DMS153 treated with DMSO at 0.1 percent for 48 hours (cell line): Measurements from ENCODE around the gene HTT.
"Not testable (repeated sequence)": the region's sequence is repeated elsewhere in the genome, so short reads cannot be mapped to it uniquely, and the experiment has no call there.

Experiments
- DNase-seq: peaks from one replicate; lab custom pipeline; 2025; ENCODE audit not compliant: unreplicated experiment; lab: John Stamatoyannopoulos, UW

Gene HTT

GRCh38 chr4:3161044-3161443 lies 86.6 kb downstream of the HTT start:
- not testable (repeated sequence) for DNase-seq

DNA sequence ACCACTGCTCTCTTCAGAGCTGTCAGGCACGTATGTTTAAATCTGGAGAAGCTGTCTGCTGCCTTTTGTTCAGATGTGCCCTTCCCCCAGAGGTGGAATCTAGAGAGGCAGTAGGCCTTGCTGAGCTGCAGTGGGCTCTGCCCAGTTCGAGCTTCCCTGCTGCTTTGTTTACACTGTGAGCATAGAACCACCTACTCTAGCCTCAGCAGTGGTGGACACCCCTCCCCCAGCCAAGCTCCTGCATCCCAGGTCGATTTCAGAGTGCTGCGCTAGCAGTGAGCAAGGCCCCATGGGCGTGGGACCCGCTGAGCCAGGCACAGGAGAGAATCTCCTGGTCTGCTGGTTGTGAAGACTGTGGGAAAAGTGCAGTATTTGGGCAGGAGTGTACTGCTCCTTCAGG lies 92.0 kb downstream of the HTT start:
- not testable (repeated sequence) for DNase-seq

GRCh38 chr4:3168029-3168428 lies 93.5 kb downstream of the HTT start:
- no peak for DNase-seq

GRCh38 chr4:3174371-3175338 lies 100.2 kb downstream of the HTT start:
- no peak for DNase-seq

DNA sequence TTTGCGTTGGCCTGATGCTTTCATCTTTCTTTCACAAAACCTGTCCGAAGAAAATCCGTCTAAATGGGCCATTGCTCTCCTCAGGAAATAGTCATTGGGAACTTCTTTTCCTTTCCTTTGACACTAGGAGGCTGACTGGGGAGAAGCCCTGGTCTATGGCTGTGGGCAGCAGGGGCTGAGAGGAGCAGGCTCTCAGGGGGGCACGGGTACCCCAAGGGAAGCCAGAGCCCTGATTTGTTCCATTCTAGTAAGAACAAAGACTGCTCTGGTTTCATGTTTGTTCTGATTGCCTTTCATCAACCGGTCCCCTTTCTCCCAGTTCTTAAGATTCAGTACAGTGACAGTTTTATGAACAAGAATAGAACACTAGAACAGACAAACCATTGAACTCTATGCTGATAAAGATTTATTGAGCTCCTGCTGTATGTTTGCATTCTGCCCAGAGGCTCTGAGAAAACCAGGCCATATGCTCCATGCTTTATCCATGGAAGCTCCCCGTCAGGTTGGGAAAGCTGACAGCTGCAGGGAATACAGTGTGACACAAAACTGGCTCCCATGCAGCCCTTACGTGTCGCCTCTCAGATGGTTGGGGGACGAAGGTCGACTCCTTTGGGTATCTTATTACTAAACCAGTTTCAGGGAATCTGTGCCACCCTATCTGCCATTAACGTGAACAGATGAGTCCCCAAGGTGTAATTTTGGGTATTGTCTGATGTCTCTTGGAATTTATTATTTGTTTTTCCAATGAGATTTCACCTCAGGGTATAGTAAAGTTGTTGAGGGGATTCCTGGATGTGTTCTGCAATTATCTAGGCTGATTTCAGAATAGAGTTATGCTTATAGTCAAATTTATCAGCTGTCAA lies 102.1 kb downstream of the HTT start:
- no peak for DNase-seq

DNA sequence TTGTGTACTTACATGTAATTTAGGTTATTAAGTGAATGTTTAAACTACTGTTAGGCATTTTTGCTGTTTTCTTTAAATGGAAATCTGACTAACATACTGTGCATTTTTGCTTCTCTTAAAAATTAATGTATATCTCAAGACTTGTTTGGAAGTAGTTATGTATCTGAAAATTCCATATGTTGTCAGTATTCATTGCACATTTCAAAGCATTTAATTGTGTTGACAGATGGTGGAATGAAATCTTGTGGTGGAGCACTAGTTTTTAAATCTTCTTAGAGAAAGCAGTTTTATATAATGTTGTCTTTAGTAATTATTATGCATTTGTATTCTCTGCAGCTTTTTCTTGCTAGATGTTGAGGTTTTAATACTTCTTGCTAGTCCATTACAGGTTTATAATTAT lies 102.9 kb downstream of the HTT start:
- DNase-seq, result no peak

DNA sequence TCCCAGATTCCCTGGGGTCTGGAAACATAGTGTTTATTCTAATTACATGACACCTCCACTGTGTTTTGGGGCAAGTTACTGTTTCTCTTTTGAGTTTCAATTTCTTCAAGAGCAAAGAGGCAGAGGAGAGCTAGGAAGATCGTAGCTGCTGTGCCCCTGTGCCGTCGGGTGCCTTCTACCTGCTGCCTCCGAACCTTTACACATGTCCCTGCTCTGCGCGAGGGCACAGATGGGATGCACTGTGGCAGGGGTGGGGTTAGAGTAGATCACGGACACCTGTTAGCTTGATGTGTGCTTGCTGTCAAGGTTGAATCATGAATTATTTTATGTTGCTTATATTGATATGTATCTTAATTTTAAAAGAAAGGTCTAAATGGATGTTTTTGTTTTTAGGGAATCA lies 103.4 kb downstream of the HTT start:
- no peak for DNase-seq

DNA sequence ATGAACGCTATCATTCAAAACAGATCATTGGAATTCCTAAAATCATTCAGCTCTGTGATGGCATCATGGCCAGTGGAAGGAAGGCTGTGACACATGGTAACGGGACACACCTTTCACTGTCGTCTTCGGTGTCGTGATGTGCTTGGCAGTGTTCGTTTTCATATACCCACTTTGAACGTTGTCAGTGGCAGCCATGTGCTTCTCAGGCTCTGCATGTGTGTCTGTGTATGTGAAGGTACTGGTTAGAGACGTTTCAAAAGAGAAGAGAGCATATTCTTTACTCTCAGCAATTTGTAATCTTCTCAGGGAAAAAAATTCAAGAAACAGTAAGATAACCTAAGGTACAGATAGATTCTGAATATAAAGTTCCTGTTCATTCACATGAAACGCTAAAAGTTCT lies 103.9 kb downstream of the HTT start:
- DNase-seq, result no peak

DNA sequence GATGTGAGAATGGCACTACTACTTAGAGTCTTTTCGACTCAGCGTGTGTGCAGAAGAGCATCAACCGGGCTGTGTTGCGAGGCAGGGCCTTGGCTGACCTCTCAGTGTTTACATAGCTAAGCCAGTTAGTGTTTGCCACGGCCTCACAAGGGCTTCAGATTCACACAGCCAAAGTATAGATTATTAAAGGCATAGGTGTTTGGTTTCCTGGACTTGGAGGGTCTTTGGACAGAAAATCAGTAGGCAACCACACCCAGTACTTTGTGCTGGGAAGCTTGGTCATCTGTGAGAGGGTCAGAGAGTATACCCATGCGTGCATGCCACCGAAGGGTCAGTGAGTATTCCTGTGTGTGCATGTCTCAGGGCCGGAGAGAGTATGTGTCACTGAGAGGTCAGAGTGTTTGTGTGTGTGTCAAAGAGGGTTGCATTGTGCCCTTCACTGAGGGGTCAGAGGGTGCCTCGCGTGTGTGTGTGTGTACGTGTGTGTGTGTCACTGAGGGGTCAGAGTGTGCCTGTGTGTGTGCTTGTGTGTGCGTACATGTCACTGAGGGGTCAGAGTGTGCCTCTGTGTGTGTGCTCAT lies 104.7 kb downstream of the HTT start:
- no peak for DNase-seq

DNA sequence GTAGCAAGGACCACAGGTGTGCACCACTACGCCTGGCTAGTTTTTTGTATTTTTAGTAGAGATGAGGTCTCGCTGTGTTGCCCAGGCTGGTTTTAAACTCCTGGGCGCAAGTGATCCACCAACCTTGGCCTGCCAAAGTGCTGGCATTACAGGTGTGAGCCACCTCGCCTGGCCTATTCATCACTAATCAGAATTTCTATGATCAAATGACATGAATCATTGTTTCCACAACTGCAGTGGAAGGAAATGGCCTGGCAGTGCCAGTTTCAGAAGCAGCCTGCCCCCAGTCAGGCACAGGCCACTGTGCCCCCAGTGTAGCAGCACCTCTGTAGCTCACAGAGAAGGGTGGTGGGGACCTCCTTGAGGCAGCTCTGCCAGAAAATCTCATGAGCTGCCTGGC lies 108.5 kb downstream of the HTT start:
- DNase-seq, result no peak

- DNase-seq, result no peak
Measured at GRCh38 chr4:3184725-3185124, 110.2 kb downstream of the HTT start.

DNA sequence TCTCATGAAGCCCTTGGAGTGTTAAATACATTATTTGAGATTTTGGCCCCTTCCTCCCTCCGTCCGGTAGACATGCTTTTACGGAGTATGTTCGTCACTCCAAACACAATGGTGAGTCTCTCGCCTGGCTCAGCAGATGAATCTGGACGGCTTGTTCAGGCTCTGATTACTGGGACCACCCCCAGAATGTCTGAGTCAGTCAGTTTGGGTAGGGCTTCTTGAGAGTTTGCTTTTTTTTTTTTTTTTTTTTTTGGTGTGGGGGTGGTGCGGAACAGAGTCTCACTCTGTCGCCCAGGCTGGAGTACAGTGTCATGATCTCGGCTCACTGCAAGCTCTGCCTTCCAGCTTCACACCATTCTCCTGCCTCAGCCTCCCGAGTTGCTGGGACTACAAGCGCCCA lies 112.1 kb downstream of the HTT start:
- no peak for DNase-seq

GRCh38 chr4:3188118-3188517 lies 113.6 kb downstream of the HTT start:
- DNase-seq, result no peak

DNA sequence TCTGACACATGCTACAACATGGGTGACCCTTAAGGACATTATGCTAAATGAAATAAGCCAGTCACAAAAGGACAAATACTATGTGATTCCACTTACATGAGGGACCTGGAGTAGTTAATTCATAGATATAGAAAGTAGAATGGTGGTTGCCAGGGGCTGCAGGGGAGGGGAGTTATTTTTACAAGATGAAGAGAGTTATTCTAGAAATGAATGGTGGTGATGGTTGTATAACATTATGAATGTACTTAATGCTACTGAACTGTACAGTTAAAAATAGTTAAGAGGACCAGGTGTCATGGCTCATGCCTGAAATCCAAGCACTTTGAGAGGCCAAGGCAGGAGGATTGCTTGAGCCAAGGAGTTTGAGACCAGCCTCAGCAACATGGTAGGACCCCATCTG lies 115.0 kb downstream of the HTT start:
- no peak for DNase-seq

- no peak for DNase-seq
Measured at GRCh38 chr4:3190549-3190948, 116.1 kb downstream of the HTT start.

DNA sequence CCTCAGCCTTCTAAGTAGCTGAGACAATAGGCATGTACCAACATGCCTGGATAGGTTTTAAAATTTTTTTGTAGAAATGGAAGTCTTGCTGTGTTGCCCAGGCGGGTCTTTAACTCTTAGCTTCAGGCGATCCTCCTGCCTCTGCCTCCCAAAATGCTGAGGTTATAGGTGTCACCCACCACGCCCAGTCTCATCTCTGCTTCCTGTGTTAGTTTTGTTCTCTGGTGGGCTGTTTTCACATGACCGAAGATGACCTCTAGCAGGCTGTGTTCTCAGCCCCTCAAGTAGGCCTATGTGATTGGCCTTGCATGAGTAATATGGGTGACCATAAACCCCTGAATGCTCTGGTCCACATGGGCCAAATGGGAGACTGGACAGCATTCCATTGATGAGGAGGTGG lies 117.7 kb downstream of the HTT start:
- DNase-seq, result no peak

GRCh38 chr4:3192827-3193226 lies 118.3 kb downstream of the HTT start:
- no peak for DNase-seq

GRCh38 chr4:3193531-3194203 lies 119.2 kb downstream of the HTT start:
- DNase-seq, result no peak

DNA sequence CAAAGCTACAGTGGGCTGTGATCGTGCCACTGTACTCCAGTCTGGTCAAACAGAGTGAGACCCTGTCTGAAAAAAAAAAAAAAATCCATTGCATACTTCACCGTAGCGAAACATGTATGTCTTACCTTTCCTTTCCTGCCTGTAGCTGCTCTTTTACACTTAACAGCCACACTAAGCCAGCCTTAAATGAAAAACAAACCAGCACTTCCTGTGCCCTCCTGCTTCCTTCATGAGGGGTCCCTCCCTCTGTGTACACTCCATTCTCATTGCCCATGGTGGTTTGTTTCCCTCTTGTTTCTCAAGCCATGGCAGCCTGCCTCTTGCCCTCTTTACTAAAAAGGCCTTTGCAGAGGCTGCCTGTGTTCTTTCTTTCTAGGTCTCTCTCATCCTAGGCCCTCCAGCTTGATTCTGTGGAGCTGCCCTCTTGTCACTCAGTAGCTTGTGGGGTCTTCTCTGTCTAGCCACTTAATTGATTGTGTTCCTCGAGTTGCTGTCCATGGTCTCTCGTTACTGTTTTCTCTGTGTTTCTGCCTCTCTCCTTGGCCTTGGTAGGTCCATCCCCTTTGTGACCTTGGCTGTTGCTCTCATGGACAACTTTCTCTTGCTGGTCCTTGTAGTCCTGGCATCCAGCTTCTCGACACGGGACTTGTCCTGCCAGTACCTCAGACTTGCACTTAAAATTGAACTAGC lies 122.3 kb downstream of the HTT start:
- DNase-seq, result no peak

DNA sequence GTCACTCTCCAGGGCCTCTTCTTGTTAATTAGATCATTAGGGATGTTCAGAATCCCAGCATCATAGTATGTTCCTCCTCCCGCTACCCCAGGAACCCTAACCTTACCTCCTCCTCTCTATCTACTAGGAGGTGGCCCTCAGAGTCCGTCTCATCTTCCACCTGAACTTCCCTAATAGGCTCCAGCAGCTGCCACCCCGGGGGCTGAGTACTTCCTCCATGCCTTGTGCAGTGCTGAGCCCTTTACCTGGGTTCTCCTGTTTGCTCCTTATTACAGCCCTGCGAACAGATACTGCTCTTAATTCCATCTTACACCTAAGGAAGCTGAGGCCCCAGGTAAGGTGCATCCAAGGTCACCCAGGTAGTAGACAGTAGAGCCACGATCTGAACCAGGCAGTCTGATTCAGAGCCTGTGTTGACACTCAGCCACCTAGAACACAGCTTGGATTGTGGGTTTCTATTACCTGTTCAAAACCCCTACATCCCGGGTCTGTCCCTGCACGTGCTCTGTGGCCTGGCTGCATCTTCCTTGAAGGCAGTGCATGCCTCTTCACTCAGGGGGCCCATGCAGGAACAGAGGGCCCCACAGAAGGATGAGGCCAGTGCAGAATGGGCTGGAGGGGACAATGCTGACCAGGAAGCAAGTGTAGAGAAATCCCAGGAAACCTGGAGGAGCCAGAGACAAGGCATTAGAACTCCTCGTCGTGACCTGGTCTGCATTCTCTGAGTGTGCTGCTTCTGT lies 123.1 kb downstream of the HTT start:
- DNase-seq, result no peak
